GM23338 (cell line): ENCODE measurements around the gene OR10A2. TPM values are rescaled to one million over a fixed set of nuclear protein-coding genes. Genes with fewer than 3 reads are reported as not detected.

ENCODE experiments used
- ATAC-seq: fragments of 200-7000 bp; cut with Tn5 transposase; 3 replicates; pipeline ENCODE4 v1.9.1; 2020
- DNase-seq: peaks from one replicate; pipeline ENCODE4 v3.0.0-alpha.2; 2015; ENCODE audit warnings: low spot score
- H2AFZ ChIP-seq: fragments of 200-600 bp; sonication (generic); 2 replicates; pipeline ENCODE4 v1.8.0; 2016; ENCODE audit warnings: antibody characterized with exemption, mild to moderate bottlenecking, moderate library complexity
- H3F3A ChIP-seq: fragments of 200-600 bp; sonication (generic); replicated peaks from 2 replicates; pipeline ENCODE4 v1.8.0; 2017; ENCODE audit warnings: antibody characterized with exemption, mixed run types, low read depth
- H3K27ac ChIP-seq: fragments of 200-600 bp; sonication (generic); 2 replicates; pipeline ENCODE4 v1.6.1; 2016; ENCODE audit warnings: low read depth
- H3K27me3 ChIP-seq: fragments of 200-600 bp; sonication (generic); 2 replicates; pipeline ENCODE4 v1.8.0; 2016; ENCODE audit warnings: mild to moderate bottlenecking, mixed run types, moderate library complexity; ENCODE audit not compliant: insufficient read depth
- H3K36me3 ChIP-seq: fragments of 200-600 bp; sonication (generic); 2 replicates; pipeline ENCODE4 v1.8.0; 2016; ENCODE audit warnings: mild to moderate bottlenecking; ENCODE audit not compliant: insufficient read depth
- H3K4me1 ChIP-seq: fragments of 200-600 bp; sonication (generic); 2 replicates; pipeline ENCODE4 v1.8.0; 2016; ENCODE audit warnings: mild to moderate bottlenecking, moderate library complexity; ENCODE audit not compliant: insufficient read depth
- H3K4me2 ChIP-seq: fragments of 200-600 bp; sonication (generic); 2 replicates; pipeline ENCODE4 v1.7.1; 2017; ENCODE audit warnings: mixed run types
- H3K4me3 ChIP-seq: fragments of 200-600 bp; sonication (generic); 2 replicates; pipeline ENCODE4 v1.6.1; 2016; ENCODE audit warnings: mixed run types
- H3K79me2 ChIP-seq: fragments of 200-600 bp; sonication (generic); replicated peaks from 2 replicates; pipeline ENCODE4 v1.8.0; 2017; ENCODE audit warnings: mild to moderate bottlenecking; ENCODE audit not compliant: insufficient read depth
- H3K9me2 ChIP-seq: fragments of 200-600 bp; sonication (generic); 2 replicates; pipeline ENCODE4 v1.8.0; 2017; ENCODE audit not compliant: insufficient read depth
- H4K20me1 ChIP-seq: fragments of 200-600 bp; sonication (generic); replicated peaks from 2 replicates; pipeline ENCODE4 v1.8.0; 2017; ENCODE audit warnings: mild to moderate bottlenecking; ENCODE audit not compliant: insufficient read depth
- H3K27ac Mint-ChIP-seq: 2 replicates; pipeline ENCODE4 v1.8.0; 2020; ENCODE audit warnings: inconsistent platforms, mild to moderate bottlenecking, moderate library complexity, mixed read lengths
- H3K27me3 Mint-ChIP-seq: 3 replicates; pipeline ENCODE4 v1.8.0; 2022; ENCODE audit warnings: low read depth, mild to moderate bottlenecking, moderate library complexity, mixed read lengths, inconsistent platforms; ENCODE audit not compliant: insufficient read depth, poor library complexity
- H3K36me3 Mint-ChIP-seq: 3 replicates; pipeline ENCODE4 v1.8.0; 2021; ENCODE audit warnings: low read depth, mild to moderate bottlenecking, inconsistent platforms, moderate library complexity, mixed read lengths
- H3K4me1 Mint-ChIP-seq: 3 replicates; pipeline ENCODE4 v1.8.0; 2020; ENCODE audit warnings: mild to moderate bottlenecking, inconsistent platforms, mixed read lengths
- H3K4me3 Mint-ChIP-seq: 3 replicates; pipeline ENCODE4 v1.8.0; 2021; ENCODE audit warnings: moderate library complexity, mild to moderate bottlenecking, inconsistent platforms, mixed read lengths
- H3K9me3 Mint-ChIP-seq: 3 replicates; pipeline ENCODE4 v1.8.0; 2020; ENCODE audit warnings: moderate library complexity, mild to moderate bottlenecking, inconsistent platforms, mixed read lengths
- CREB1 ChIP-seq: fragments of 250-450 bp; sonication (Bioruptor Pico); IDR thresholded peaks from 2 replicates; pipeline ENCODE4 v1.5.0; 2020; ENCODE audit warnings: low read depth, mild to moderate bottlenecking, moderate library complexity
- EZH2 ChIP-seq: fragments of 200-600 bp; sonication (generic); IDR thresholded peaks from one replicate; pipeline ENCODE4 v1.8.0; 2017; ENCODE audit warnings: antibody characterized with exemption, mild to moderate bottlenecking, low read depth; ENCODE audit not compliant: unreplicated experiment
- EZH2phosphoT487 ChIP-seq: fragments of 200-600 bp; sonication (generic); IDR thresholded peaks from one replicate; pipeline ENCODE4 v1.8.1; 2018; ENCODE audit warnings: antibody characterized with exemption; ENCODE audit not compliant: unreplicated experiment
- JUNB ChIP-seq: IDR thresholded peaks from one replicate; pipeline ENCODE4 v1.6.1; 2016; ENCODE audit warnings: antibody characterized with exemption; ENCODE audit not compliant: unreplicated experiment
- POLR2AphosphoS5 ChIP-seq: IDR thresholded peaks from 2 replicates; pipeline ENCODE4 v1.6.1; 2016; ENCODE audit warnings: antibody characterized with exemption, low read depth
- STAT1 ChIP-seq: IDR thresholded peaks from one replicate; pipeline ENCODE4 v1.6.1; 2016; ENCODE audit warnings: antibody characterized with exemption; ENCODE audit not compliant: unreplicated experiment
- ZNF462 ChIP-seq: fragments of 250-450 bp; sonication (Bioruptor Pico); IDR thresholded peaks from 2 replicates; pipeline ENCODE4 v1.5.0; 2020; ENCODE audit warnings: mild to moderate bottlenecking, moderate library complexity
- polyA plus RNA-seq: library from polyadenylated mRNA; unstranded; fragments of >200 nt; fragmentation: Nextera tagmentation; extraction: Ambion mirVana; gene quantifications from 2 replicates; pipeline ENCODE4 v1.2.1, GENCODE V29; 2016
- total RNA-seq: library from RNA; depleted of rRNA; stranded (reverse); fragments of >200 nt; shearing (Covaris generic); gene quantifications from 2 replicates; pipeline ENCODE4 v1.2.3, GENCODE V29; 2014
- TF ChIP-seq, protein P1 (sequence below), 2 experiments: fragments of 200-600 bp in 1 of 2; sonication (generic) in 1 of 2; conservative IDR thresholded peaks; 2 replicates each; pipeline versions ENCODE4 v1.5.1 to v1.6.1; 2016 to 2017; ENCODE audit warnings: antibody characterized with exemption in 2 of 2, low read depth in 2 of 2, mild to moderate bottlenecking in 2 of 2, moderate library complexity in 1 of 2
- TF ChIP-seq, protein P2 (sequence below): IDR thresholded peaks from one replicate; pipeline ENCODE4 v1.6.1; 2018; ENCODE audit warnings: antibody characterized with exemption; ENCODE audit not compliant: unreplicated experiment

The OR10A2 gene
- total and polyA plus RNA-seq, 2 experiments from 2014 or later, result 0.27 TPM; not detected in 1

DNA sequence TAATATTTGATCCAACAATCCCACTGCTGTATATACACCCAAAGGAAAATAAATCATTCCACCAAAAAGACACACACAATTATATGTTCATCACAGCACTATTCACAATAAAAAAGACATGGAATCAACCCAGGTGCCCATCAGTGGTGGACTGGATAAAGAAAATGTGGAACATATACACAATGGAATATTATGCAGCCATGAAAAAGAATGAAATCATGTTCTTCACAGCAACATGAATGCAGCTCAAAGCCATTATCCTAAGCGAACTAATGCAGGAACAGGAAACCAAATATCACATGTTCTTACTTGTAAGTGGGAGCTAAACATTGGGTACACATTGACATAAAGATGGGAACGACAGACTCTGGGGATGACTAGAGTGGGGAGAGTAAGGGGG lies 56.8 kb downstream of the OR10A2 start (continued):
- no peak for TF ChIP-seq STAT1
- TF ChIP-seq EZH2phosphoT487, result no peak
- TF ChIP-seq EZH2, result no peak
- TF ChIP-seq POLR2AphosphoS5, result no peak
- no peak for TF ChIP-seq JUNB
- TF ChIP-seq, protein P1, sequence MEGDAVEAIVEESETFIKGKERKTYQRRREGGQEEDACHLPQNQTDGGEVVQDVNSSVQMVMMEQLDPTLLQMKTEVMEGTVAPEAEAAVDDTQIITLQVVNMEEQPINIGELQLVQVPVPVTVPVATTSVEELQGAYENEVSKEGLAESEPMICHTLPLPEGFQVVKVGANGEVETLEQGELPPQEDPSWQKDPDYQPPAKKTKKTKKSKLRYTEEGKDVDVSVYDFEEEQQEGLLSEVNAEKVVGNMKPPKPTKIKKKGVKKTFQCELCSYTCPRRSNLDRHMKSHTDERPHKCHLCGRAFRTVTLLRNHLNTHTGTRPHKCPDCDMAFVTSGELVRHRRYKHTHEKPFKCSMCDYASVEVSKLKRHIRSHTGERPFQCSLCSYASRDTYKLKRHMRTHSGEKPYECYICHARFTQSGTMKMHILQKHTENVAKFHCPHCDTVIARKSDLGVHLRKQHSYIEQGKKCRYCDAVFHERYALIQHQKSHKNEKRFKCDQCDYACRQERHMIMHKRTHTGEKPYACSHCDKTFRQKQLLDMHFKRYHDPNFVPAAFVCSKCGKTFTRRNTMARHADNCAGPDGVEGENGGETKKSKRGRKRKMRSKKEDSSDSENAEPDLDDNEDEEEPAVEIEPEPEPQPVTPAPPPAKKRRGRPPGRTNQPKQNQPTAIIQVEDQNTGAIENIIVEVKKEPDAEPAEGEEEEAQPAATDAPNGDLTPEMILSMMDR (conservative IDR thresholded peaks at IDR 0.05; ENCODE audit: low read depth in 2 of 2), result no peak
- no peak for TF ChIP-seq CREB1 (CRISPR knock-in tag)

DNA sequence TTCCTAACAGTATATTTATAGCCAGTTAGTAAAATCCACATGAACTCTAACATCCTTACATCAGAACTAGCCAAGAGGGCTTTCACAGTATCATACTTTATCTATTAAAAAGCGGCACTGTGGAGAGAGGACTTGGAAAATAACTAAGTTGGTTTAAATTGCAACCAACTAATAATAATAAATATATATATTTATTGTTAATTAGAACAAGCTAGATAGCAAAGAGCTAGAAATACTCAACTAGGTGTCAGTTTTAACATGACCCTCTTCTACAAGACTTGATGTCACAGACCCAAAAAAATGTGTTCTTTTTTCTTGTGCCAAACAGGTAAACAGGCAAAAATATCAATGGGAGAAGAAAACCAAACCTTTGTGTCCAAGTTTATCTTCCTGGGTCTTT lies 57.8 kb downstream of the OR10A2 start, which contains the start of gene OR2D3:
Gene OR2D3, plus strand, starts transcription at position 301 of the 400 bp plus-strand sequence. Its CDS starts 0 bp downstream, at position 301.
- H3K9me3 Mint-ChIP-seq, result no peaks in the 10 kb centered on the region
- H3K4me3 Mint-ChIP-seq, result no peak within 1 kb of the TSS
- H3K27ac Mint-ChIP-seq, result no peak within 1 kb of the TSS
- no peak within 1 kb of the TSS for H3K4me3 ChIP-seq
- no peak within 1 kb of the TSS for H3K27ac ChIP-seq
- no peaks in the 10 kb centered on the region for H3K9me2 ChIP-seq
- H3K36me3 Mint-ChIP-seq, result no peaks in the 10 kb centered on the region; the same call in 2 of the 3 replicates
- ATAC-seq (no peak), DNase-seq (no peak)
- H3F3A ChIP-seq, result no peaks in the 10 kb centered on the region
- H3K4me2 ChIP-seq, result no peak within 1 kb of the TSS
- H3K27me3 Mint-ChIP-seq, result no peaks in the 10 kb centered on the region
- H4K20me1 ChIP-seq, result no peaks in the 10 kb centered on the region
- H3K27me3 ChIP-seq, result no peaks in the 10 kb centered on the region
- no peaks in the 10 kb centered on the region for H3K79me2 ChIP-seq
- peaks cover 3% of the 10 kb centered on the region; the same call in 2 of the 3 replicates for H3K4me1 Mint-ChIP-seq
- H3K4me1 ChIP-seq, result 0 out of 2 replicates have a peak, but pooled peaks cover under 1% of the 10 kb centered on the region
- H3K36me3 ChIP-seq, result no peaks in the 10 kb centered on the region
- no peak within 1 kb of the TSS for H2AFZ ChIP-seq
- TF ChIP-seq STAT1 (no peak), EZH2 (no peak), ZNF462 (CRISPR knock-in tag) (no peak), CREB1 (CRISPR knock-in tag) (no peak)
- TF ChIP-seq, protein P2, sequence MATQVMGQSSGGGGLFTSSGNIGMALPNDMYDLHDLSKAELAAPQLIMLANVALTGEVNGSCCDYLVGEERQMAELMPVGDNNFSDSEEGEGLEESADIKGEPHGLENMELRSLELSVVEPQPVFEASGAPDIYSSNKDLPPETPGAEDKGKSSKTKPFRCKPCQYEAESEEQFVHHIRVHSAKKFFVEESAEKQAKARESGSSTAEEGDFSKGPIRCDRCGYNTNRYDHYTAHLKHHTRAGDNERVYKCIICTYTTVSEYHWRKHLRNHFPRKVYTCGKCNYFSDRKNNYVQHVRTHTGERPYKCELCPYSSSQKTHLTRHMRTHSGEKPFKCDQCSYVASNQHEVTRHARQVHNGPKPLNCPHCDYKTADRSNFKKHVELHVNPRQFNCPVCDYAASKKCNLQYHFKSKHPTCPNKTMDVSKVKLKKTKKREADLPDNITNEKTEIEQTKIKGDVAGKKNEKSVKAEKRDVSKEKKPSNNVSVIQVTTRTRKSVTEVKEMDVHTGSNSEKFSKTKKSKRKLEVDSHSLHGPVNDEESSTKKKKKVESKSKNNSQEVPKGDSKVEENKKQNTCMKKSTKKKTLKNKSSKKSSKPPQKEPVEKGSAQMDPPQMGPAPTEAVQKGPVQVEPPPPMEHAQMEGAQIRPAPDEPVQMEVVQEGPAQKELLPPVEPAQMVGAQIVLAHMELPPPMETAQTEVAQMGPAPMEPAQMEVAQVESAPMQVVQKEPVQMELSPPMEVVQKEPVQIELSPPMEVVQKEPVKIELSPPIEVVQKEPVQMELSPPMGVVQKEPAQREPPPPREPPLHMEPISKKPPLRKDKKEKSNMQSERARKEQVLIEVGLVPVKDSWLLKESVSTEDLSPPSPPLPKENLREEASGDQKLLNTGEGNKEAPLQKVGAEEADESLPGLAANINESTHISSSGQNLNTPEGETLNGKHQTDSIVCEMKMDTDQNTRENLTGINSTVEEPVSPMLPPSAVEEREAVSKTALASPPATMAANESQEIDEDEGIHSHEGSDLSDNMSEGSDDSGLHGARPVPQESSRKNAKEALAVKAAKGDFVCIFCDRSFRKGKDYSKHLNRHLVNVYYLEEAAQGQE, result no peak
- TF ChIP-seq, protein P1 (conservative IDR thresholded peaks at IDR 0.05; ENCODE audit: low read depth in 2 of 2), result no peak
